PC-9 (cell line): ENCODE measurements around the gene ZNF593.

Source experiments
- EZH2 ChIP-seq: fragments of 200-600 bp; sonication (generic); IDR thresholded peaks from 2 replicates; pipeline ENCODE4 v1.8.0; 2017; ENCODE audit warnings: antibody characterized with exemption, low read depth
- TF ChIP-seq, protein P1 (sequence below): fragments of 200-600 bp; sonication (generic); conservative IDR thresholded peaks from 2 replicates; pipeline ENCODE4 v1.6.1; 2017; ENCODE audit warnings: mixed run types, antibody characterized with exemption, mild to moderate bottlenecking, moderate library complexity

DNA sequence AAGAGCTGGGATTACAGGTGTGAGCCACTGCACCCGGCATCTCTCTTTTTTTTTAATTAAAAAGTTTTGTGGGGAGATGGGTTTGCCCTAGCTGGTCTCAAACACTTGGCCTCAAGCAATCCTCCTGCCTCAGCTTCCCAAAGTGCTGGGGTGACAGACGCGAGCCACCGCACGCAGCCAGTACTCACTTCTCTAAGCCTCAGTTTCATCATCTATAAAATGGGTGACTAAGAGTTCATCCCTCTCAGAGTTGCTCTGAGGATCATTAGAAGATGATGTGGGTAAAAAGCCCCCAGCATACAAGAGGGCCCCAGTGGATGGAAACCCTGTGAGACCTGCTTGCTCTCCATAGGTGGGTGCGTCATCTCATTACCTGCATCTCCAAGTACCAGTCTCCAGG lies 18.2 kb downstream of the ZNF593 start:
- TF ChIP-seq, protein P1, sequence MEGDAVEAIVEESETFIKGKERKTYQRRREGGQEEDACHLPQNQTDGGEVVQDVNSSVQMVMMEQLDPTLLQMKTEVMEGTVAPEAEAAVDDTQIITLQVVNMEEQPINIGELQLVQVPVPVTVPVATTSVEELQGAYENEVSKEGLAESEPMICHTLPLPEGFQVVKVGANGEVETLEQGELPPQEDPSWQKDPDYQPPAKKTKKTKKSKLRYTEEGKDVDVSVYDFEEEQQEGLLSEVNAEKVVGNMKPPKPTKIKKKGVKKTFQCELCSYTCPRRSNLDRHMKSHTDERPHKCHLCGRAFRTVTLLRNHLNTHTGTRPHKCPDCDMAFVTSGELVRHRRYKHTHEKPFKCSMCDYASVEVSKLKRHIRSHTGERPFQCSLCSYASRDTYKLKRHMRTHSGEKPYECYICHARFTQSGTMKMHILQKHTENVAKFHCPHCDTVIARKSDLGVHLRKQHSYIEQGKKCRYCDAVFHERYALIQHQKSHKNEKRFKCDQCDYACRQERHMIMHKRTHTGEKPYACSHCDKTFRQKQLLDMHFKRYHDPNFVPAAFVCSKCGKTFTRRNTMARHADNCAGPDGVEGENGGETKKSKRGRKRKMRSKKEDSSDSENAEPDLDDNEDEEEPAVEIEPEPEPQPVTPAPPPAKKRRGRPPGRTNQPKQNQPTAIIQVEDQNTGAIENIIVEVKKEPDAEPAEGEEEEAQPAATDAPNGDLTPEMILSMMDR, result no peak
- TF ChIP-seq EZH2, result no peak
